NT2/D1 (cell line): ENCODE measurements around the gene DOCK3.
"Not testable (repeated sequence)": the region's sequence is repeated elsewhere in the genome, so short reads cannot be mapped to it uniquely, and the experiment has no call there.

Experiments used
- DNase-seq: peaks from one replicate; pipeline ENCODE4 v3.0.0-alpha.2; 2011; ENCODE audit warnings: low read depth, low spot score
- H3K27me3 ChIP-seq: 2 replicates; pipeline ENCODE4 v1.6.0; 2011; ENCODE audit warnings: mild to moderate bottlenecking; ENCODE audit not compliant: insufficient read length, insufficient read depth
- H3K36me3 ChIP-seq: 2 replicates; pipeline ENCODE4 v1.6.1; 2011; ENCODE audit warnings: mild to moderate bottlenecking, low read length, mixed read lengths; ENCODE audit not compliant: insufficient read depth, insufficient read length
- H3K4me1 ChIP-seq: 2 replicates; pipeline ENCODE4 v1.5.1; 2011; ENCODE audit not compliant: insufficient read depth, insufficient read length
- H3K4me3 ChIP-seq: 2 replicates; pipeline ENCODE4 v1.5.1; 2011; ENCODE audit warnings: low read depth; ENCODE audit not compliant: insufficient read length
- H3K9ac ChIP-seq: 2 replicates; pipeline ENCODE4 v1.6.0; 2011; ENCODE audit warnings: low read depth; ENCODE audit not compliant: insufficient read length
- H3K9me3 ChIP-seq: 2 replicates; pipeline ENCODE4 v1.5.1; 2011; ENCODE audit warnings: mild to moderate bottlenecking, low read length; ENCODE audit not compliant: insufficient read depth
- SUZ12 ChIP-seq: IDR thresholded peaks from 2 replicates; pipeline ENCODE4 v1.6.1; 2011; ENCODE audit not compliant: insufficient read length, insufficient read depth; ENCODE audit errors: extremely low read depth
- YY1 ChIP-seq: IDR thresholded peaks from 2 replicates; pipeline ENCODE4 v1.6.1; 2011; ENCODE audit not compliant: insufficient read length, insufficient read depth
- ZNF274 ChIP-seq: IDR thresholded peaks from 2 replicates; pipeline ENCODE4 v1.6.1; 2011; ENCODE audit warnings: mild to moderate bottlenecking, low read depth, low read length

Gene DOCK3

GRCh38 chr3:50792568-50792967 is 117.8 kb downstream of the DOCK3 start:
- H3K27me3 ChIP-seq, result no peaks in the 10 kb centered on the region
- H3K9me3 ChIP-seq, result no peaks in the 10 kb centered on the region
- H3K4me1 ChIP-seq, result no peaks in the 10 kb centered on the region
- no peaks in the 10 kb centered on the region for H3K36me3 ChIP-seq
- no peak for DNase-seq
- no peak overlapping the region for H3K9ac ChIP-seq
- TF ChIP-seq YY1, result no peak
- TF ChIP-seq ZNF274, result no peak
- TF ChIP-seq SUZ12, result no peak
- H3K4me3 ChIP-seq, result no peak overlapping the region

DNA sequence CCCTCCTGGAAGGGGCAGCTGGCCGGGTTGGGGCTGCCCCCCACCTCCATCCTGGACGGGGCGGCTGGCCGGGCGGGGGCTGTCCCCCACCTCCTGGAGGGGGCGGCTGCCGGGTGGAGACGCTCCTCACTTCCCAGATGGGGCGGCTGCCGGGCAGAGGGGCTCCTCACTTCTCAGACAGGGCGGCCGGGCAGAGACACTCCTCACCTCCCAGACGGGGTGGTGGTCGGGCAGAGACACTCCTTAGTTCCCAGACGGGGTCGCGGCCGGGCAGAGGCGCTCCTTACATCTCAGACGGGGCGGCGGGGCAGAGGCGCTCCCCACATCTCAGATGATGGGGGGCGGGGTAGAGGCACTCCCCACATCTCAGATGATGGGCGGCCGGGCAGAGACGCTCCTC is 129.1 kb downstream of the DOCK3 start:
- H3K4me1 ChIP-seq, result peaks cover 13% of the 10 kb centered on the region
- H3K9ac ChIP-seq, H3K27me3 ChIP-seq, H3K36me3 ChIP-seq, DNase-seq, H3K4me3 ChIP-seq: not testable (repeated sequence)
- H3K9me3 ChIP-seq, result peaks cover 63% of the 10 kb centered on the region

- DNase-seq, H3K27me3 ChIP-seq, H3K36me3 ChIP-seq, H3K9ac ChIP-seq, H3K4me3 ChIP-seq: not testable (repeated sequence)
- H3K4me1 ChIP-seq, result peaks cover 13% of the 10 kb centered on the region
- peaks cover 58% of the 10 kb centered on the region for H3K9me3 ChIP-seq
These were observed 129.6 kb downstream of the DOCK3 start for GRCh38 chr3:50804376-50804775.

- Histone ChIP-seq H3K9me3 (peaks cover 48% of the 10 kb centered on the region), H3K4me3 (no peak overlapping the region)
These were observed 130.6 kb downstream of the DOCK3 start for GRCh38 chr3:50805321-50805720.

GRCh38 chr3:50806031-50806430 is 131.3 kb downstream of the DOCK3 start:
- peaks cover 41% of the 10 kb centered on the region for H3K9me3 ChIP-seq
- H3K9ac ChIP-seq, result no peak overlapping the region
- no peak for DNase-seq
- no peak overlapping the region for H3K4me3 ChIP-seq
- peaks cover 13% of the 10 kb centered on the region for H3K4me1 ChIP-seq
- no peaks in the 10 kb centered on the region for H3K27me3 ChIP-seq
- TF ChIP-seq YY1 (no peak), SUZ12 (no peak), ZNF274 (no peak)
- H3K36me3 ChIP-seq, result no peaks in the 10 kb centered on the region

More at GRCh38 chr3:50805321-50805720, 130.6 kb downstream of the DOCK3 start:
- no peaks in the 10 kb centered on the region for H3K36me3 ChIP-seq
- H3K27me3 ChIP-seq, result no peaks in the 10 kb centered on the region
- H3K4me1 ChIP-seq, result peaks cover 13% of the 10 kb centered on the region
- DNase-seq, result no peak
- no peak overlapping the region for H3K9ac ChIP-seq
- no peak for TF ChIP-seq SUZ12
- no peak for TF ChIP-seq ZNF274
- TF ChIP-seq YY1, result no peak

DNA sequence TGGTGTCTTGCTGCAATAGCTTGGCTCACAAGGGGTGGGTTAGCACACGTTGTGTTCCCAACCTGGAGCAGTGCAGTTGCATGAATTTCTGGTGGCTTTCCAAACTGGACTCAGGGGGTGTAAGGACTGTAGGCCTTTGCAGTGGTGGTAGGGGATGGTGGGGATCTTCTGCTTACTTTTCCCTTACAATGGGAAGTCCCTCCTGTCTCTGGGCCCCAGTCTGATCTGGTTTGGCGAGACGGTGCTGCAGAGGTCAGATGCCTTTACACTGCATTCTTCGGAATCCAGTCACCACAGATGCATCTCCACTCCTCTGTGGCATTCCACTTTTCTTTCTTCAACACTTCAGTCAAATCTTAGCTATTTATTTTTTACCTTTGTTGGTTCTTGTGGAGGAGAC is 132.1 kb downstream of the DOCK3 start:
- Histone ChIP-seq H3K4me3 (no peak overlapping the region), H3K27me3 (no peaks in the 10 kb centered on the region), H3K36me3 (no peaks in the 10 kb centered on the region), H3K9ac (no peak overlapping the region), H3K9me3 (peaks cover 33% of the 10 kb centered on the region), H3K4me1 (peaks cover 13% of the 10 kb centered on the region)
- peak; percentile 32 for DNase-seq
- TF ChIP-seq ZNF274, result no peak
- no peak for TF ChIP-seq SUZ12
- TF ChIP-seq YY1, result no peak

DNA sequence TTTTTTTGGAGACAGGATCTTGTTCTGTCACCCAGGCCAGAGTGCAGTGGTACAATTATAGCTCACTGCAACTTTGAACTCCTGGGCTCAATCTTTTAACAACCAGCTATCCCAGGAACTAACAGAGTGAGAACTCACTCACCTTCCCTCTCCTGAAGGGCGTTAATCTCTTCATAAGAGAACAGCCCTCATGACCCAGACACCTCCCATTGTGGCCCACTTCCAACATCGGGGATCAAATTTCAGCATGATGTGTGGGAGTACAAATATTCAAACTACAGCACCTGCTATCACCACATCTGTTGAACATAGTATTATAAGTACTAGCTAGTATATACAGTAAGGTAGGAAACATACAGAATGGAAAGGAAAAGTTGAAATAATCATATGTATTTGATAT is 132.5 kb downstream of the DOCK3 start:
- H3K36me3 ChIP-seq, result no peaks in the 10 kb centered on the region
- DNase-seq, result no peak
- H3K4me1 ChIP-seq, result peaks cover 13% of the 10 kb centered on the region
- no peaks in the 10 kb centered on the region for H3K27me3 ChIP-seq
- H3K4me3 ChIP-seq, result no peak overlapping the region
- H3K9me3 ChIP-seq, result peaks cover 29% of the 10 kb centered on the region
- no peak for TF ChIP-seq SUZ12
- no peak for TF ChIP-seq ZNF274
- no peak for TF ChIP-seq YY1
- no peak overlapping the region for H3K9ac ChIP-seq

DNA sequence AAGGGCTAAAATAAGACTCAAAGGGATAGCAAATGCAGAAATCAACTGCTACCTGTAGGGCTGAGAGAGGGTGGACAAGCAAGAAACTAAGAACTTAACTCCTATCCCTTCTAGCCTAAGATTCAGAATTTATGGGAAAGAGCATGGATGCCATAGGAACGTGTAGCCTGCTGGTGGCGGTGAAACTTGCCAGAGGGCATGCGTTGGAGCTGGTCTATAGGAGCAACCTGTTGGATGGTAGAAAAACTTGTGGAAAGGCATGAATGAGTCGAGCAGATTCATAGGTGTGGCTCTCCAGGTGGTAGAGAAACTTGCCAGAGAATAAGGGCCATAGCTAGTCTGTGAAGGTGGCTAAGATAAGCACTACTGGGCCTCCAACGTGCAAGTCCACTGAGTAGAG is 137.2 kb downstream of the DOCK3 start:
- no peaks in the 10 kb centered on the region for H3K27me3 ChIP-seq
- no peak for DNase-seq
- no peak overlapping the region for H3K9ac ChIP-seq
- no peaks in the 10 kb centered on the region for H3K9me3 ChIP-seq
- H3K36me3 ChIP-seq, result no peaks in the 10 kb centered on the region
- H3K4me3 ChIP-seq, result no peak overlapping the region
- peaks cover 1% of the 10 kb centered on the region for H3K4me1 ChIP-seq
- no peak for TF ChIP-seq SUZ12
- no peak for TF ChIP-seq ZNF274
- no peak for TF ChIP-seq YY1
